ENCODE results near the gene STRADA.
A peak's percentile ranks its signal among the peaks of the same experiment; 100 is the strongest.

The STRADA gene

DNA sequence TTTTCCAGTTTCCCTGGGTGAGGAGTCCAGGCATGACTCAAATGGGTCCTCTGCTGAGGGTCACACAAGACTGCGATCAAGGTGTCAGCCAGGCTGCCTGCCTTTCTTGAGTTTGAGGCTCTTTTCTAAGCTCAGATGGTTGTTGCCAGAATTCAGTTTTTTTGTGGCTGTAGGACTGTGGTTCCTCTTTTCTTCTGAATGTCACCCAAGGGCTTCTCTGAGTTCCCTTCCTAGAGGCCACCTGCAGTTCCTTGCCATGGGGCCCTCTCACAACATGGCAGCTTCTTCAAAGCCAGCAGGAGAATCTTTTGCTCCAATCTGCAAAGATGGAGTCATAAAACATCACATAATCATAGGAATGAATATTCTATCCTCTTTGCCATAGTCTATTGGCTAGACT is 59.2 kb downstream of the STRADA start:
- no peak for DNase-seq

DNA sequence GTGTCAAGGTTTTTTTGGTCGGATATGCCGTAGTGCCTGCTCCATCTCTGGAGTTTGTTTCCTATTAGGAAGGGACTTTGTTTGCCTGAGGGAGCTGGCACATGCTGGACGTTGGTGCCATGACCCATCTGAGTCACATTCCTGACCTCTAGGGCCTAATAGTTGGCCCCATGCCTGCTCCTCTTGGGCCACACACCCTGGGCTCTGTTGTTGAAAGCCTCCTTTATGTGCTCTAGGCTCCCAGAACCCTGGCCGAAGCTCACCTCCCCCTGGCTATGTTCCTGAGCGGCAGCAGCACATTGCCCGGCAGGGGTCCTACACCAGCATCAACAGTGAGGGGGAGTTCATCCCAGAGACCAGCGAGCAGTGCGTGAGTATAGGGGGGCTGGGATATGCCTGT is 60.1 kb downstream of the STRADA start:
- DNase-seq, result no peak

DNA sequence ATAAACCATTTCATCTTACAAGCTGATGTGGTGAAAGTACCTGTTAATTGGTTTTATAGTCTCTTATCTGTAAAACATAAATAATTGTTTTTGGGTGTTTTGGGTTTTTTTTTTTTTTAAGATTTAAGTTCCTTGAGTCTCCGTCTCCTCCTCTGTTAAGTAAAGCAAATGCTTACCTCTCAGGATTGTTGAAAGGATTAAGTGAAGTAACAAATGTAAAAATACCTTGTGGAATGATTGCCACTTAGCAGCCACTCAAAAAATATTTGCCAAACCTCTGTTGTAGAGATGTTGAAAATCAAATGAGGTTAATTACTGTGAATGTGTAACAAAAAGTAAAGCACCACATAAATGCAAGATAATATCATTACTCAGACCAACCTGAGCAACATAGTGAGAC is 60.9 kb downstream of the STRADA start:
- DNase-seq, result no peak

DNA sequence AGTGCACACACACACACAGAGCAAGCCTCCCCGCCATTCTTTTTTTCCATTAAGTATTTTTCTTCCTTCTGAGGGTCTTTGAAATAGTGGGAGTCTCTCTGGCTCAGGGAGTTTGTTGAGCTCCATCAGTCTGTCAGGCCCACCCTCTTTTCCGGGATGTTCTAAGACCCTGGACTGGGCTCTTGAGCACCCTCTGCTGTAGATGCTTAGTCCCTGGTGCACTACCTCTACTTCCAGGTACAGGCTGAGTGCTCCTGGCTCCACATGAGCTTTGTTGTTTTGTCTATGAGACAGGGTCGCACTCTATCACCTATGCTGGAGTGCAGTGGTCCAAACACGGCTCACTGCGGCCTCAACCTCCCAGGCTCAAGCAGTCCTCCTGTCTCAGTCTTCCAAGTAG is 62.4 kb downstream of the STRADA start:
- DNase-seq, result no peak

DNA sequence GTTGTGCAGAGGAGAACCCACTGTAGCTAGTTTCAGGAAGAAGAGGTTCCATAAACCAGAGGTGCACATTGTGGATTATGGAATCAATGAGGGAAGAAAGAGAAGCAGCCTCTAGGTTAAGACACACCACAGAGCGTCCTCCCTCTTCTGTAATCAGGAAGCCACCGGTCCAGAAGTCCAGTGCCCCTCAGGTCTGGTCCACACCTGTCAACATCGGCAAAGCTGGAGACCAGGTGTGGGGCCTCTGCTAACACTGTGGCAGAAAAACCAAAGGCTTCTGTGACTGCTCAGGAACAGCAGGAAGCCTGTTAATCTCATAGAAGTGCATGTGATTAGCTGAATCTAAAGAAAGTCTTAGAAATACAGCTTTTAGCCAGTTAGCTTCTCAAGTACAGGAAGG is 65.0 kb downstream of the STRADA start:
- no peak for DNase-seq

DNA sequence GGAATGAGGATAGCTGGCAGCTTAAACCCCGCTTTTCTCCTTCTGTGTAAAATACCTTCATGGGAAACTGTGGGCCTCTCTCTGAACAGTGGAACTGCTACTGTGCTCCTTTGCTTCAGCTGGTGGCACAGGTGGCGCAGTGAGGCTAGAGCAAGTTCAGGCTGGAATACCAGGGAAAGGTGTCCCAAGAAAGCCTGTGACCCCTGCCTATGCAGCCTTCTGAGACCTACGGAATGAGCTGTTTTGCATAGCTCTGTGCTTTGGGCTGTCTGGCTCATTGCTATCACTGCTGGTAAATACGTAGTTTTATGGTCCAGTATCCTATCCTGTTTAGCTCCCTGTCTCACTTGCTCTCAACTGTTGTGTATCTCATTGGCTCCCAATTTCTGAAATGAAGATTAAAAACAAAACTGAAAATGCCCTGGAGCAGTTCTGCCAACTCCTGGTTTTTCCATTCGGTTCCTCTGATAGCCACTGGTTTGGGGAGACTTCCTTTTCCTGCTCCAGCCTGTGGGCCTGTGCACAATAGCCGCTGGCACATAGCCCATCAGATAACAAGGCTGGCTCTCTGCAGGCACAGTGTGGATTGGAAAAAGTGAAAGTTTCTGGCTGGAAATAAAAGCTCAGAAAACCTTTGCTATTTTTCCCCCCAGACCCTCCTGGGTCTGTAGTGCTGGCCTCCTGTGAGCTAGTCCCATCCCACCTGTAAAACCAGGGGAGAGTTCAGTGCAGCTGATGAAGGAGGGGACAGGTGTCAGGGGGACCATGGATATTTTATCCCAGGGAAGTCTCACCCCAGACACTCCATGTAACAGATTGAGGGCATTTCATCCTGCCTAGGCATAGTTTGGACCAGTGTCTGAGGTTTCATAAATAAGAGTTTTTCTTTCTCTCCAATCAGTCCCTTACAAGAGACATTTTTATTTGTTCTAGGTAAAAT is 65.7 kb downstream of the STRADA start:
- peak; percentile 68 for DNase-seq

DNA sequence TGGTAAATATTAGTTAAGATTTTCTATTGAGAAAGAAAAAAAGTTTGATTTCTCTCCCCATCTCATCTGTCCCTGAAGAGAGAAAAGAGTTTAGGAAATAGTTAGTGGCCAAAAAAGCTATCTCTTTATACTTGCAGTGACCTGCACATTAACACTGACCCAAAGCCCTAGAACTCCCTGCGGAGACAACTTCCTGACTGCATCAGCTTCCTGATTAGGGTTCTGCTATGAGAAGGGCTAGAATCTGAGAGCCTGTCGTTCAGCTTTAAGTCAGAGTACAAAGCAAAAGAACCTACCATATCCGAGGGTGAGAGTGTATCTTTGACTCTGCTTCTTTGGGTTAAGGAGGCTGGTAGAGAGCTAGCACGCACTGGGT is 66.4 kb downstream of the STRADA start:
- no peak for DNase-seq

DNA sequence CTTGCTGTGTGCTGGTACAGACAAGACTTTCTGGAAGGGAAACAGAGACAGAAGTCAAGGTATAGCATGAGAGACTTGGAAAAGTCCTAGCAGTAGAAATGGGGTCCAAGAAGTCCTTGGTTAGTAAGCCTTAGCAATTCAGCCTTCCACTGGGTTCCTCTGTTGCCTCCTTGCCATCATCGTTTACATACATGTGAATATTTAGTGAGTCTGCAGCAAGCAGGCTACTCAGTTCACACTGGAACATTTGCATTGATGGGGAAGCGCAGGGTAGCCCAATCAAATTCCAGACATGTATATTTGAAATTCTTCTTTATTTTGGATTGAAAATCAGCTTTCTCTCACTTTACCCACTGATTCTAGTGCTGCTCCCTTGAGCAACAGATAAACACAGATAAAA is 68.7 kb downstream of the STRADA start:
- no peak for DNase-seq

DNA sequence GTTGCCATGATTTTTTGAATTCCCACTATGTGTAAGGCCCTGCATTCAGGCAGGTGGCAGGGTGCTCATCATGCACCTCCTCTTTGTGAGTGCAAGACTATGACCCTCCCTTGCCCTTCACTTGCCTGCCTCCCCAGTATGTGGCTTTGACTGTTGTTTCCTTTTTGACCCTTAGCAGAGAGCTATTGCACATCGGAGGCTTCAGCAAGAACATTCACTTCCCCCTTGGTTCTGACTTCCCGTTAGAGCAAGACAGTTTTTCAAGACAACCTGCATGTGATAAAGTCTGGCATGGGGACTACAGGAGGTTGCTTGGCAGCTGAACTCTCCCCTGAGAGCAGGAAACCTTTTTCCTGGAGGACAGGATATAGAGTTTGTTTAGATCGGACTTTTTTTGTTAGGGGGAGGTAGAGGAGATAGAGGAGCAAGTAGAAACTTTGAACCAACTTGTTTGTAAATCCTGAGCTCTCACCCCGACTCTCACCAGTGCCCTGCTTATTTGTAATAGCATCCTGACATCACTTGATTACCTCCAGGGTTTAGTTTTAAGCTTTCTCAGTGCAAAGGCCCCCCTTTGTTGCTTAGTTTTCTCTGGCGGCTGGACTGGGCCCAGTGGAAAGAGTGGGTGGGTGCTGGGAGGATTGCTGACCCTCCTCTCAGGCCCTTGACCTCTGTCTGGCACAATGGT is 75.9 kb downstream of the STRADA start:
- no peak for DNase-seq

DNA sequence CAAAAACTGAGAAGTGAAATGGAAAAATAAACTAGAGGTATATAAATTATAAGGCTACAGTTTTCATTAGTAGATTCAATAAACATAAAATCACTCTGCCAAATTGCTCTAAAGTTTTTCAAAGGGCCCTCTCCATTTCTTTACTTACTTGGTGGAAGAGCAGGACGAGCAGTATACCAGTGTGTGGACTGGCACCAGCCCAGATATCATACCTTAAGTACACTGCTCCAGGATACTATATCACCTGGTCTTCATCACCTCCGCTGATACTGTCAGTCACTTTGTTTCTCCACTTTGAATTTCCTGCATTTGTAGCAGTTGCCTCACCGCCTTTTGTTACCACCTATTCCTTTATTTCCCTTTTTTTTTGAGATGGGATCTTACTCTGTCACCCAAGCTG is 81.7 kb downstream of the STRADA start:
- DNase-seq, result no peak

DNA sequence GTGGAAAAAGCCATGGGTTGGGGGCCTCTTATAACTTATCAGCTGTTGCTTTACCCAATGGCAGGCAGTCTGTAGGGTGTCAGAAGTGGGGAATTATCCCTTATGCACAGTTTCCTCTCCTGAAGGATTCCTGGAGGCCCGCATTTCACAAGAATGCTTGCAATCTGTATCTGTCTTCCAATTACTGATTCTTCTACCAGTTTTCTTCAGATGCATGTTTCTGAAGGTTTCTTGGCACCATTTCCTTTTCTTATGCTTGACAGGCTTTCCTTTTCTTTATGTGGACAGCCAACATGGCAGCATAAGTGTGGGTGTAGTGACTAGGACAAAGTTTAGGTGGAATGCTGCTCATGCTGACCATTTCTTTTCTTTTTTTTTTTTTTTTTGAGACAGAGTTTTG is 83.2 kb downstream of the STRADA start:
- DNase-seq, result no peak

DNA sequence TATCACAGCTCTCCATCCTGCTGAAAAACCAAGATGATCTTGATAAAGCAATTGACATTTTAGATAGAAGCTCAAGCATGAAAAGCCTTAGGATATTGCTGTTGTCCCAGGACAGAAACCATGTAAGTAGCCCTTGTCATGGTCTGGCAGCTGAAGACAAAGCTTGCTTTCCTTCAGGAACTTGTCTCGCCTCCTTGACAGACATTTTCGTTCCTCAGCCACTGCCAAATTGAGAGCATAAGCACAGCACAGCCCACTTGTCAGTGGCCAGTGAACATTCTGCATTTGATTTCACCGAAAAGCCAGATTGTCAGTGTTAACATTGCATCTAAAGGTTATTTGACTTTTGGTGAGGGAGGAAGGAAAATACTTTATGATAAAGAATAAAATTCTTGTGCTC is 83.8 kb downstream of the STRADA start:
- no peak for DNase-seq

DNA sequence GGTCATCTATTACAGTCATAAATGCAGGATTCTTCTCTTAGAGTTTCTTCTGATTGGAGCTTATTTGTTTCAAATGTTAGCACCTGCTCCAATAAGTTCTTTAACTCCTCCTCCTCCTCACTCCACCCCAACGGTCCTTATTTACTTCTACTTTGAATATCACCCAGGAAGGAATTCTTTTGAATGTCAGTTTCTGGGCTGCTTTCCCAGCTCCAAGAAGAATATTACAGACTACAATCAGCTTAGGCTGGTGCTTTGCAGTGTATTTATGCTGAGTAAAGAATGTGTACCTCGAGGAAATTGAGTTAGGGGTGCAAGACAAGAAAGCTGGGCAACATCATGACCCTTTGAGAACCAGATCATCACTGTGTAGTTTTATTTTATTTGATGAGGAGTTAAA is 88.5 kb downstream of the STRADA start:
- DNase-seq, result no peak
